GM19372 (cell line): ENCODE data around the gene ARHGEF10L.

Experiments
- ATAC-seq: cut with Tn5 transposase; IDR thresholded peaks from one replicate; pipeline ENCODE4 v1.9.1; 2021; ENCODE audit warnings: mild to moderate bottlenecking, low read depth, moderate library complexity; ENCODE audit not compliant: unreplicated experiment

Gene ARHGEF10L

GRCh38 chr1:17546946-17547670 lies 7.6 kb downstream of the ARHGEF10L start:
- no peak for ATAC-seq

GRCh38 chr1:17549384-17549783 lies 9.9 kb downstream of the ARHGEF10L start:
- ATAC-seq, result no peak

GRCh38 chr1:17550729-17551584 lies 11.5 kb downstream of the ARHGEF10L start:
- no peak for ATAC-seq

DNA sequence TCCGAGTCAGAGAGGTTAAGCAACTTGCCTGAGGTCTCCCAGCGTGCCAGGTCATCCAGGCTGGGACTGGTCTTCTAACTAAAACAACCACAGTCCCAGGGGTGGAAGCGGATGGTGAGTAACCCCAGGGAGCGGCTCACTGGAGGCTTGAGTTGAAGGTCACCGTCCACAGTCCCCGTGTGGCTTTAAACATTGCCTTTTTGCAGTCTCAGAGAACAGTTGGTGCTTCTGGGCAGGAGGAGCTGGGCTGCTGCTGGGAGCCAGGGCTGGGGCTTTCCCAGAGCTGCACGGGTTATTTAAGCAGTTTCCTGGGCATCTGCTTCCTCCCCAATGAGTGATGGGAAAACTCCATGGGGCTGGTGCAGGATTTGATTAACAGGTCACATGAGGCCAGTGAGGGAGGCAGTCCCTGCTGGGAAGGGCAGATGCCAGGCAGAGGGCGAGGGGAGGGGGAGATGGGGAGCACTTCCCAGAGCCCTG lies 12.3 kb downstream of the ARHGEF10L start:
- no peak for ATAC-seq

- no peak for ATAC-seq
Measured at GRCh38 chr1:17553975-17554700, 14.6 kb downstream of the ARHGEF10L start.

DNA sequence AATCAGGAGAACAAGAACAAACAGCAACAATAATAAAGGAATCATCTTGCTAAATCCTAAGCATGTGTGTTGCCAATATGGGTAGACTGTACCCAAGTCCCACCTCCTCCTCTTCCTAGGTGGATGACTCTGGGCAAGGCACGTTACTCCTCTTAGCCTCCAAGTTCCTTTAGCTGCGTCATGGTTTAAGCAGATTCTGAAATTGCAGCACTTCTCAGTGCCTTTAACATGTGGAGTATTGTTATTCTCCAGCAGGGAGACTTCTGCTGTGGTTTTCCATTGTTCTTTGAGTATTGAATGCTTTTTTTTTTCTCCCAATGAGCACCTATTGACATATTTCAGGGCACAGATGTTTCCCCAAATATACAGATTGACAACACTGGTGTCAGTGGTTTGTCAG lies 15.5 kb downstream of the ARHGEF10L start:
- no peak for ATAC-seq

DNA sequence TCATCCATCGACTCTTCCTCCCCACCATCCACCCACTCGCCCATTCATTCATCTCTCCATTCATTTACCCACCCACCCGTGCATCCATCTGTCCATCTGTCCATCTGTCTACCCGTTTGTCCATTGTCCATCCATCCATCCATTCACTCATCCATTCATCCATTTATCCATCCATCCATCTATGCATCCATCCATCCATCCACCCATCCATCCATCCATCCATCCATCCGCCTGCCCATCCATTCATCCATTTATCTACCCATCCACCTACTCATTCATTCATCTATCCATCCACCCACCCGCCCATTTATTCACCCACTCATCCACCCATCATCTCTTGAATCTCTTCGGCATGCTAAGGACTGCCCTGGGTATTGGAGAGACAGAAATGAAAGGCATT lies 18.5 kb downstream of the ARHGEF10L start:
- no peak for ATAC-seq

- no peak for ATAC-seq
Measured at GRCh38 chr1:17558541-17558940, 19.0 kb downstream of the ARHGEF10L start.

DNA sequence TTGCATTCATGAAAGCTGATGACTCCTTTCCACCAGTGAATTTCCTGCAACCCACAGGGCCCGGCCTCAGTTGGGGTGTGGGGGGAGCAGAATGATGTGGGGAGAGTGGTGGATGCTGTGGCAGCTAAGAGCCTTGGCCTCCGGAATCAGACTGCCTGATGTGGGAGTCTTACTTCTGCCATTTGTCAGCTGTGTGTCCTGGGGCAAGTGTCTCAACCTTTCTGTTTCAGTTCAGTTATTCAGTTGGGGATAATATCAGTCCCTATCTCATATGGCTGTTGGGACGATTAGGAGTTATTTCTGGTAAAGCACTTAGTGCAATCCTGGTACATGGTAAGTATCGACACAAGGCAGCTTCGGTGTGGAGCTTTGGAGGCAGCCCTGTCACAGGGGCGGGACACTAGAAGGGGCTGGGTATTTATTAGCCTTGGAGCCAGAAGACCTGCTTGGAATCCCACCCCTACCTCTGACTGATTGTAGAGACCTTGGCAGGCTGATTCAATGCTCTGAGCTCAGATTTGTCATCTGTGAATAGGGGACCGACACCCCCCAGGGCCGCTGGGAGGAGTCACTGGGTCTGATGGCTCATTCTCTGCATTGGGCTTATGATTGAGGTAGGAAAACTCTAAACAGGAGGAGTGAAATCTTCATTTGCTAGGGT lies 19.6 kb downstream of the ARHGEF10L start:
- no peak for ATAC-seq

DNA sequence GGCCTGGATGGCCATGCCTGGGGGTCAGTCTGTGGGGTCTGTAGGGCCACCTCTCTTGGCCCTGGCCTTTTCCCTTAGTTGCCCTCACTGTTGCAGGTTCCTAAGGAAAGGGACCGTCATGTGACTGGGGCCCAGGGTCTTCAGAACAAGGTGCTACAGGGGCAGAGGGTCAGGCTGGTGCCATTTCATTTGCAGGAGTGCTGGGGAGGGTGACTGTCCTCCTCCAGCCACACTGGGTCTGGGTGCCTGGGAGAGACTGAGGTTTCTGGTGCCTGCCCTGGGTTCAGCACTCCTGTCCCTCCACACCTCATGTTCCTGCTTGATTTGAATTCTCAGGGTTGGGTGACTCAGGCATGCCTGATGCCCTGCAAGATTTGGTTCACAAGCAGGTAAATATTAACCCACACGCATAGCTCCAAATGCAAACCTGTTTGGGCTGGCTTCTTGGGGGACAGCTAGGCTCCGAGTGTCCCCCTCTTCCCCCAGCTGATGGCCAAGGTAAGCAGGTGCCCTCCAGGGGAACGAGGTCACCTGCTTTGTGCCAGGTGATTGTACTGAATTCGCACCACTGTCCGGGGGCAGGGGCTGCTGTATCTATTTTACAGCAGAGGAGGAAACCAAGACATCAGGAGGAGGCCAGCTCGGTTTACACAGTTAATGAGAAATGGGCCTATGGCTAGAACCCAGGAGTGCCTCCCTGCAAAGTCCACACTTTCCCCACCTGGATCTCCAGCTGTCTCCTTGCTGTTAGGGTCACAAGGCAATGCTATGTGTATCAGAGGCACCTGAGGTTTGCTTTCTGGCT lies 20.3 kb downstream of the ARHGEF10L start:
- no peak for ATAC-seq

- ATAC-seq, result no peak
Measured at GRCh38 chr1:17561247-17561548, 21.7 kb downstream of the ARHGEF10L start.

GRCh38 chr1:17561561-17561985 lies 22.1 kb downstream of the ARHGEF10L start:
- ATAC-seq, result no peak

GRCh38 chr1:17562375-17562774 lies 22.9 kb downstream of the ARHGEF10L start:
- no peak for ATAC-seq

GRCh38 chr1:17563494-17564281 lies 24.2 kb downstream of the ARHGEF10L start:
- no peak for ATAC-seq

DNA sequence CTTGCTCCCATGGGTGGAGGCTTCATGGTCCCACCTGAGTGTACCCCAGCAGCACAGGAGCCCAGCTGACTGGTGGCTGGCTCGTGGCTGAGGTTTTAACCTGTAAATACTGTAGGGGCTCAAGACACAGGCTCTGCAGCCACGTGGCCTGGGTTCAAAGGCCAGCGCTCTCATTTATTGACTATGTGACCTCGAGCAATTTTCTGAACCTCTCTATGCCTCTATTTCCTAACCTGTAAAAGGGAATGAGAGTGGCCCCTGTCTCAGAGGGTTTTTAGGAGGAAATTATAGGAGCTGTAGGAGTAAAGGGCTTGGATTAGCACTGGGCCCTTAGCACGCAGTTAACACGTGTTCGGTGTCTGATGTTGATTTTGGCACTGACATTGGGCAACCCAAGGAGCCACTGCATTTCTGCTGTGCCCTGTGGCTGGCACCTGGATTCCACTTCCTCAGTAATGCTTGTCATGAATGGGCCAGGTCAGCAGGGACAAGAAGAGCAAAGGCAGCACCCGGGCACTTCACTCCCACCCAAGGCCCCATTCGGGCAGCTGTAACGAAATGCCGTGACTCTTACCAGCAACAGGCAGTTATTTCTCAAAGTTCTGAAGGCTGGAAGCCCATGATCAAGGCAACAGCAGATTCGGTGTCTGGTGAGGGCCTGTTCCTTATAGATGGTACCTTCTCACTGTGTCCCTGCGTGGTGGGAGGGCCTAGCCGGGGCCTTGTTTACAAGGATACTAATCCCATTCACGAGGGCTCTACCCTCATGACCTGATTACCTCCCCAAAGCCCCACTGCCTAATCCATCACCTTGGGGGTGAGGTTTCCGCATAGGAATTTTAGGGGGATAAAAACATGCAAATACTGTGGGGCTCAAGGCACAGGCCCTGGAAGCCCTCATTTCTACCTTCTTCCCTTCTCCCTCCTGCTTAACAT lies 25.2 kb downstream of the ARHGEF10L start:
- ATAC-seq, result no peak

GRCh38 chr1:17565461-17566252 lies 26.2 kb downstream of the ARHGEF10L start:
- no peak for ATAC-seq

DNA sequence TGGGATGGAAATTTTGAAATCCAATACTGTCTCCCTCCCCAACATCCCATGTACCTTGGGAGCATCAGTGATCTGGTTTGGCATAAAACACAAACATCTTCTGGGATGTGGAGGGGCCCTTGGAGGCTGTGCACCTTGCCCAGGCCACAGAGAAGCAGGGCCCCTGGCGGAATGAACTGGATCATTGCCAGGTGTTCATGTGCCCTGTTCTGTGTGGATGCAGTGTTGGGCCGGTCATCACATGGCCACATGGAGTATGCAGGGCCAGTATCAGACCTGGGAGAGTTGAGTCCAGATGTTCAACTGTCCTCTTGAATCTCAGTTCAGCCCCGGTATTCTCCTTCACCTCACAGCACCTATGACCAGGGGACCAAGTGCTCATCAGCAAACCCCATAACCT lies 26.9 kb downstream of the ARHGEF10L start:
- ATAC-seq, result no peak
